ENCODE measurements around the gene SKAP2. TPM values are rescaled to one million over a fixed set of nuclear protein-coding genes. Genes with fewer than 3 reads are reported as not detected.
A peak's percentile ranks its signal among the peaks of the same experiment; 100 is the strongest.

Gene SKAP2
- total and polyA plus RNA-seq, 2 experiments from 2014 or later, result 2.5 to 4.4 TPM

- Histone ChIP-seq H3K27ac (ENCODE audit: low read depth) (no peak overlapping the region), H3K36me3 (ENCODE audit: insufficient read depth) (no peaks in the 10 kb centered on the region), H3K9me2 (ENCODE audit: insufficient read depth) (no peaks in the 10 kb centered on the region), H3K4me2 (peak overlapping the region; percentile 76), H4K20me1 (replicated peaks; ENCODE audit: insufficient read depth) (peaks cover 21% of the 10 kb centered on the region), H3K27me3 (ENCODE audit: insufficient read depth) (peaks cover 93% of the 10 kb centered on the region), H3K4me1 (ENCODE audit: insufficient read depth) (peaks cover 28% of the 10 kb centered on the region), H3K79me2 (replicated peaks; ENCODE audit: insufficient read depth) (no peaks in the 10 kb centered on the region), H2AFZ (peak overlapping the region; percentile 3; the same call in 1 of the 2 replicates), H3K4me3 (peak overlapping the region; percentile 49), H3F3A (replicated peaks; ENCODE audit: low read depth) (no peaks in the 10 kb centered on the region)
- no peak for DNase-seq (ENCODE audit: low spot score)
- peaks cover 26% of the 10 kb centered on the region for H3K4me1 Mint-ChIP-seq
- TF ChIP-seq CREB1 (CRISPR knock-in tag; IDR thresholded peaks at IDR 0.05; ENCODE audit: low read depth), result no peak
- no peak for TF ChIP-seq NANOG (IDR thresholded peaks at IDR 0.05; ENCODE audit: borderline replicate concordance)
- TF ChIP-seq STAT1 (IDR thresholded peaks at IDR 0.05; ENCODE audit: unreplicated experiment), result no peak
- TF ChIP-seq ETS1 (IDR thresholded peaks at IDR 0.05), result no peak
- TF ChIP-seq CTCF (conservative IDR thresholded peaks at IDR 0.05; ENCODE audit: low read depth in 2 of 2), result no peak
- TF ChIP-seq EZH2 (IDR thresholded peaks at IDR 0.05; ENCODE audit: low read depth, unreplicated experiment), result no peak
- TF ChIP-seq REST (IDR thresholded peaks at IDR 0.05; ENCODE audit: unreplicated experiment), result no peak
- no peak for TF ChIP-seq JUNB (IDR thresholded peaks at IDR 0.05; ENCODE audit: unreplicated experiment)
- TF ChIP-seq ZNF331 (CRISPR knock-in tag; IDR thresholded peaks at IDR 0.05; ENCODE audit: low read depth), result no peak
- TF ChIP-seq ZNF114 (CRISPR knock-in tag; IDR thresholded peaks at IDR 0.05), result no peak
- no peak for TF ChIP-seq ZNF462 (CRISPR knock-in tag; IDR thresholded peaks at IDR 0.05)
- no peak for TF ChIP-seq EZH2phosphoT487 (IDR thresholded peaks at IDR 0.05; ENCODE audit: unreplicated experiment)
- no peak for TF ChIP-seq POLR2AphosphoS5 (IDR thresholded peaks at IDR 0.05; ENCODE audit: low read depth)
- H3K4me3 Mint-ChIP-seq, result peak overlapping the region; percentile 72
- ATAC-seq, result no peak
- peaks cover 40% of the 10 kb centered on the region for H3K27me3 Mint-ChIP-seq (ENCODE audit: insufficient read depth, low read depth, poor library complexity)
- no peak overlapping the region for H3K27ac Mint-ChIP-seq
- H3K9me3 Mint-ChIP-seq, result no peaks in the 10 kb centered on the region
- H3K36me3 Mint-ChIP-seq (ENCODE audit: low read depth), result no peaks in the 10 kb centered on the region
Measured at GRCh38 chr7:26857170-26857505, 7.3 kb downstream of the SKAP2 start.

Measured in GM23338 (cell line).